AG08396 (cell line): ENCODE results near the gene TK1.
"Not testable (repeated sequence)": the region's sequence is repeated elsewhere in the genome, so short reads cannot be mapped to it uniquely, and the experiment has no call there.

Experiments used
- DNase-seq: peaks from one replicate; pipeline ENCODE4 v3.0.0; 2012; ENCODE audit warnings: low spot score, mixed read lengths

The TK1 gene

DNA sequence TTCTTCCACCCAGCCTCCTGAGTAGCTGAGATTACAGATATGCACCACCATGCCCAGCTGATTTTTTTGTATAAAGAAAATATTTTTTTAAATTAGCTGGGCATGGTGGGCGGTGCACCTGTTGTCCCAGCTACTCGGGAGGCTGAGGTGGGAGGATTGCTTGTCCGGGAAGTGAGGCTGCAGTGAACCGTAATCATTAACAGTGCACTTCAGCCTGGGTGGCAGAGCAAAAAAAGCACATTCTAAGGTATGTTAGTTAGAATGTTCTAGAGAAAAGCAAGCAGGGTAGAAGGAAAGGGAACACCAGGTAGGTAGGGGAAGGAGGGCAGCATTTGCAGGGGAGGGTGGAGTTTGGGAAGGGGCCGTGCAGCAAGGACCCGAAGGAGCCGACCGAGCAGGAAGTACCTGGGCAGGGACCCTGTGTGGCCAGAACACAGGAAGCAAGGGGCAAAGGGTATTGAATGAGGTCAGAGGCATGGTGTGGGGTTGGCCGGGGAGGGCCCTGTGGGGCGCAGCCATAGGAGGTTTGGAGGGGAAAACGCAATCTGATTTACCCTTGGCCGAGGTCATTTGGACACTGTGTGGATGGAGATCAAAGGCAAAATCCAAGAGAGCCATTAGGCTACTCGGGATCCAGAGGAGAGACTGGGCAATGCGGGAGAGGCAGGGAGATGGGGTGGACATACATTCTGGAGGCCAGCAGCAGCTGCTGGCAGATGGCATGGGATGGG is 38.4 kb downstream of the TK1 start:
- no peak for DNase-seq

DNA sequence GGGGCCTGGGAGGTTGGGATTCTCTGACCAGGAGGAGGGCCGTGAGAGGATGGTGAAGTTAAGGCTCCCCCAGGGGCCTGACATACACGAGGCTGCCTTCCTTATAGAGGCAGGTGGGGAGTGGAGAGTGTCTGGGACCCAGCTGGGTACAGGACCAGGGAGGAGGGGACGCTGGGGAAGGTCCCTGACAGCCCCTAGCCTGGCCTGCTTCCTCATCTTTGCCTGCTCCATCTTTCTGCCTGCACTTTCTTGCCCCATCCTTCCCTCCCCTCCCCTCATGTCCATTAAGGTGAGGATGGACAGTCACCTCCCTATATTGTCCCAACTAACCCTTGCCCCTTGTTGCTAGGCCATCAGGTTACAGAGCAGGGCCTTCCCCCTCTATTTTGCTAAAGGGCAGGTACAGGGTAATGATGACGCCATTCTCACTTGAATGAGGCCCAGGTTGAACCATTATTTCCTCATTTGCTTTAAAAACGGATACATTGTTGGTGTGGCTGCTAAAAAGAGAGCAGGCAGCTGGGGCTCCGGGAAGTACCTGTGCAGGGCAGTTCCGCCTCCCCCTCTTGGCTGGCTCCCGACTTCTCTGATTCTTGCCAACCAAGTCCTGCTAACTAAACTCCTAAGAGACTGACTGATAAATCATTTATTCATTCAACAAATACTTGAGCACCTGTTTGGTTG is 39.4 kb downstream of the TK1 start:
- DNase-seq = no peak

DNA sequence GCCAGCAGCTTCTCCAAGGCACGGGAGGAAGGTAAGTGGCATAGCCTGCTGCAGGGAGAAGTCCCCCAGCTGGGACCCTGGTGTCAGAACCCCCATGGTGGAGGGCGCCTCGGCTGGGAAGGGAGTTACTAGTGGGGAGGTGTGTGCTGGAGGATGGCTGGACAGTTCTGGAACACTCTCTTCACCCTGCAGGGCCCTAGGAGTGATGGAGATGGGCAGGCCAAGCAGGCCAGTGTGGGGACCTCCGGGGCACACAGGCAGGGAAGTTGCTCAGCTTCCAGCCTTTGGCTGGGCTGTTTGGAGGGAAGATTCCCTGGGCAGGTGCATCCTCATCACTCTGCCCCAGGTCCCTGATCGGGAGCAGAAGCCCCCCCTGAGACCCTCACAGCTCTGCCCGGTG is 40.0 kb downstream of the TK1 start:
- DNase-seq = no peak

DNA sequence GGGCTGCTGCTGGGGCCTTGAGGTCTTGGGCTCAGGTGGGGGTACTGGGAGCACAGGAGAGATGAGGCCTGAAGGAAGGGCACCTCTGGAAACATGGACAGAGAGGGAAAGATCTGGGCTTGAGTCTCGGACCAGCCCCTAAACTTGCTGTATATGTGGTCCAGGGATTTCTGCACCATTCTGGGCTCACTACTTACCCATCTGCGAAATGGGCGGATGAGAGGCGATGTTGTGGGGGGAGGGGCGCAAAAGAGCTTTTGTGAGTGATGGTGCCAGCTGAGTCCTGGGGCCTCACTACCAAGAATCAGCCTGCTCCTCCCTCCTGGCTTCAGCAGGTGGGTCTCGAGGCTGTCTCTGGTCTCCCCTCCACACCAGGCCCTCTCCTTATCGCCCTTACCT is 40.4 kb downstream of the TK1 start:
- no peak for DNase-seq

DNA sequence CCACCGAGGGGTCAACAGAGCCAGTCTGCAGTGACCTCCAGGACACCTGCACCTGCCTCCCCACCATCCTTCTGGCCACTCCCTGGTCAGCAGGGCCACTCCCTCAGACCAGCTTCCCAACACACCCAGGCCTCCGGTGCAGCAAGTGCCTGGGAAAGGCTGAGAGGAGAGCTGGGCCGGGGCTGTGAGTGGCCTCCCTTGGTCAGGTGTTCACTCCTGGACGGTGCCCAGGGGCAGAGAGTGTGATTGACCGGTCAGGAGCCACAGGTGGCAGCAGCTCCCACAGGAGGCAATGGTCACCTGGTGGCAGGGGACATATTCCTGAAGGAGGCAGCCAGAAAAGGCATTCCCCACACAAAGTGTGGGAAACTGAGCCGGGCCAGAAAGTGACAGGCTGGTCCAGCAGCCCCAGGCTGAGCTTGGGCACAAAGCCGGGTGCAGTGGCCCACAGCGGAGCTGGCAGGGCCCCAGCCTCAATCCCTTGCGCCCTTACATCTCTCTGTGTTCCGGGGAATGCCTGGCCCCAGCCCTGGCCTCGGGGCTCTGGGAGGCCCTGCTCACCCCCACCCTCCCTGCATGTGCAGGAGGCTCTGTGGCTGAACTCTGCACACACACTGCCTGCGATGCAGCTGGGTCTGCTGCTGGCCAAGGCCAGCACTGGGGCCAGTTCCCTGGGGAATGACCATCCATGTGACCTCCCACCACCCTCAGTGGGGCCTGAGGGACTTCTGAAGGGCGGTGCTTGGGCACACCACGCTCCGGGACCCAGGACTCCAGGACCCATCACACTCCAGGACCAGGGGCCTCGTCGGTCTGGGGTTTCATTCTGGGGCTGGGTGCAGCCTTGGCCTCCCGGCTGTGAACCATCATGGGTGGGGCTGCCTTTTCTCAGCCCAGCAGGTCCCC is 41.9 kb downstream of the TK1 start:
- DNase-seq = no peak

DNA sequence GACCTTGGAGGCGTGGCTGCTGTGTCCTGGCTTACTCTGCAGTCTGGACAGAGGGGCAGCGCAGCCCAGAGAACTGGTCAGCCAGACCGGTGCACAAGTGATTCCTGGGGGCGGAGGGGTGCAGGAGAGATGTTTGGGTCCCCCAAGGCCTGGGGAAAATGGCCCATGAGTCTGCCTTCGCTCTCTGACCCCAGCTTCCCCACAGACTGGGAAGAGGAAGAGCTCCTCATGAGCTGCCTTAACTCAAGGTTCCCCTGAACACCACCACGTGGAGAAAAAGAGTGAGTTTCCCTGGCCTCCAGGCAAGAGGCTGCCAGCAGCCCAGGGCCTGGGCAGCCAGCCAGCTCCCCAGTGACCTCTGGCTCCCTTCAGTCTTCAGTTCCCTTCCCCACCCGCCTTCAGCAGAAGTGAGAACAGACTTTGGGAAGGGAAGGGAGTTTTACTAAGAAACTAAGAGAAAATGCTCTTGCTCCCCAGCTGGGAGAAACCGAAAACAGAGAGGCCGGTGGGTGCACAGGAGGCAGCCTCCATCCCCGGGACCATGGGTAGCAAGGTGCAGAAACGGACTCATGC is 42.6 kb downstream of the TK1 start:
- DNase-seq = peak; percentile 74

DNA sequence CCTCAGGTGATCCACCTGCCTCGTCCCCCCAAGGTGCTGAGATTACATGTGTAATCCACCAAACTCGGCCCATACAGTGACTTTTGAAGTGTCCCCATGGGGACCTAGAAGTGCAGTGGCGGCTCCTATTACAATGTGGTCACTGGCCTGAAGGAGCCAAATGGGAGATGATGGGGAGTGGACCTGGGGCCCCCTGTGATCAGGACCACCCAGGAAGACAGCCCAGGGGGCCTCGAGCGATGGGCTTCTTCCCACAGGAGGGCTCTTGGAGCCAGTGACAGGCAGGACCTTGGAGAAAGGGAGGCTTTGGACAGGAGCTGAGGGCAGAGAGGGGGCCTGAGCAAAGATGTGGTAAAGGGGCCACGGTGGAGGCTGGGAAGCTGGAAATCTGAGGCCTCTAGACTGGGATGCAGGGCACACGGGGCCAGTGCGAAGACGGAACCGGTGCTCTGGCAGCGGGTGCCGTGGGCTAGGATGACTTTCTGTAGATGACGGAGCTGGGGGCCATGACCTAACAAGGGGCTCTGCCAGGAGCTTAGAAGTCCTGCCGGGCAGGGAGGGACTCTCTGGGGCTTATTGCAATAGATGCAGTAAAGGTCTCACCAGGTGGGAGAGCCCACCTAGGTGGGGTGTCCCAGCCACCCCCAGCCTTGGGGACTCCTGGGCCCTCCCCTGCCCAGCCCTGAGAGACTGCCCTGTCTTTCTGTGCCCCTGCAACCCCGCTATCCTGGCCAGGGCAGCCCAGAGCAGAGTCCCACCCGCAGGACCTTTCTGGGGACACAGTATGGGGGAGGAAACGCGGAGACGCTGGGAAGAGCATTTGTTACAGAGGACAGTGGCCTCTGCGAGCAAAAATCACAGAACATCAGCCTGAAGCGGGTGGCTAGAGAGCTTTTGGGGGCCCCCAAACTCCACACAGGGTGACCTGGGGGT is 43.4 kb downstream of the TK1 start:
- no peak for DNase-seq

DNA sequence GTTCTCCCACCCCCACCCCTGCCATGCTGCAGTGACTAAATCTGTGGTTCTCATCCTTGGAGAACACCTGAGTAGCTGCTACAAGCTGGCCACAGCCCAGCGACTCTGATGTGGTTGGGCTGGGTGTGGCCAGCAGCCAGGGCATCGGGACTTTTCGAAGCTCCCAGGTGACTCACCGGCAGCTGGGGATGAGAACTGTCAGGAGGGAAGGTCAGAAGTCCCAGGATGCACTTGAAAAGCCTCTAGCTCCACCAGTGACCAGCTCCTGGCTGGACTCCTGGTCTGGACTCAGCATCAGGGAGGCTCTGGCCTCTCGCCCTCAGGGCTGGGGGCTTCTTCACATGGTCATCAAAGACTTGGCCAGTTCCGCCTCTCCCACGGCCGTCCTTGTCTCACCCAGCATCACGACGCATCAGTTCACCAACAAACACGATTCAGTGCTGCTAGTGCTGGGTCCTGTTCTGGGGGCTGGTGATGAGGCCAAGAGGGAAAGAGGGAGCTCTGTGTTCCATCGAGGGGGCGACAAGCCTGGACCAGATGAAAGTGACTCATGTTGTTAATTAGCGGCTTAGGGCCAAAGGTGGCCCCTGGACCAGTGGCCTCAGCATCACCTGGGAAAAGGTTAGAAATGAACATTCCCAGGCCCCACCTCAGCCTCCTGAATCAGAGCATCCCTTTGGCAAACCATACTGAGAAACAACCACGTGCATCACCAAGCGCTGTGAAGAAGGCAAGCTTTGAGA is 44.6 kb downstream of the TK1 start:
- DNase-seq = no peak

DNA sequence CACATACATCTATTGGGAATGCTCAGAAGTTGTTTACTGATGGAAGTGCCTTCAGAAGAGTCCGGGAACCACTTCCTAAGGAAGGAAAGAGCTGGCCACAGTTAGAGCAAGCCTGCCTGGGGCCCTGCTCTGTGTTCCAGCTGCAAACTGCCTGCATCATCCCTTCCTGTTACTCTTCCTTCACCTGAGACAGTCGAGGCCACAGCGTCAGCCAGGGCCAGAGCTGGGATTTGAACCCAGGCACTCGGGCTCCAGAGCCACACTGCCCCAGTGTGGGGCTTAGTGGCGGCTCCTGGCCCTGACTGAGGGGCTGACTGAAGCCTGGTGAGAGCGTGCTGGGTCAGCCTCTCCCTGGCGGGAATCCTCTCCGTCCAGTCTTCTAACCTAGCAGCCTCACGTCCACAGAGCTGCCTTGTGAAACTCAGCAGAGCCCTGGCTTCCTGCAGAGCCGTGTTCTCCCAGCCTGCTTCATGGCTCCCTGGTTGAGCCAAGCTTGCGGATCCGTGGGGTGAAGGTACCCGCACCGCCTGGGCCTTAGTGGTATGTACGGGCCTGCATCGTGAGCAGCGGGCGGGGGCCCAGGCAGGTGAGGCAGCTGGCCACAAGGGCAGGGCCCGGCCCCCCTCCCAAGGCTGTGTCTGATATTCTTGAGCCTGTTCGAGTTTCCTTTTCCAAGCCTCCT is 45.3 kb downstream of the TK1 start:
- DNase-seq = no peak

DNA sequence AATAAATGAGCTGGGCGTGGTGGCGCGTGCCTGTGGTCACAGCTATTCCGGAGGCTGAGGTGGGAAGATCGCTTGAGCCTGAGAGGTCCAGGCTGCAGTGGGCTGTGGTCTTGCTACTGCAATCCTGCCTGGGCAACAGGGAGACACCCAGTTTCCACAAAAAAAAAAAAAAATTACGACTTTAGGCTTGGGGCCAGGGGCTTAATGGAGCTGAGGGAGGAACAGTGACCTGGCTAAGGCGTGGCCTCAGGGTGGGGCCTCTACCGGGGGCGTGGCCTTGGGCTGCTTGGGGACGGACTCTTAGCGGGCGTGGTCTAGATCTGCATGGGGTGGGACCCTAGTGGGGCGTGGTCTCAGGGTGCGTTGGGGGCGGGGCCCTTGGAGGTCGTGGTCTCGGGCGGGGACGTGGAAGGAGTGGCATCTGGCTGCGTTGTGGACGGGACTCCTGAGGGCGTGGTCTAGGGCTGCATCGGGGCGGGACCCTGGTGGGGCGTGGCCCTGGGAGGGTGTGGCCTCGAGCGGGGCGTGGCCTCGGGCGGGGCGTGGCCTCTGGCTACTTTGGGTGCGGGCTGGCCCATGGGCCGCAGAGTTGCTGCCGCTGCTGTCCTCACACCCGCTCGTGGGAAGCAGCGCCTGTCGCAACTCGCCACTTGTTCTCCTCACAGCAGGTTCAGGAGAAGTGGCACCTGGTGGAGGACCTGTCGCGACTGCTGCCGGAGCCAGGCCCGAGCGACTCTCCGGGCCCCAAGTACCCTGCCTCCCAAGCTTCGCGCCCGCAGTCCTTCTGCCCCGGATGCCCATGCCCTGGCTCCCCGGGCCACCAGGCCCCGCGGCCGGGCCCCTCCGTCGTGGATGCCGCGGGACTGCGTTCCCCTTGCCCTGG is 46.4 kb downstream of the TK1 start:
- DNase-seq = peak; percentile 89

DNA sequence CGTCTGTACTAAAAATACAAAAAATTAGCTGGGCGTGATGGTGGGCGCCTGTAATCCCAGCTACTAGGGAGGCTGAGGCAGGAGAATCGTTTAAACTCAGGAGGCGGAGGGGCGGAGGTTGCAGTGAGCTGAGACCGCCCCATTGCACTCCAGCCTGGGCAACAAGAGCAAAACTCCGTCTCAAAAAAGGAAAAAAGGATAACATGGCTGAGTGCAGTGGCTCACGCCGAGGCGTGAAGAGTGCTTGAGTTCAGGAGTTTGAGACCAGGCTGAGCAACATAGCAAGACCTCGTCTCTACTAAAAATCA is 47.0 kb downstream of the TK1 start:
- not testable (repeated sequence) for DNase-seq

DNA sequence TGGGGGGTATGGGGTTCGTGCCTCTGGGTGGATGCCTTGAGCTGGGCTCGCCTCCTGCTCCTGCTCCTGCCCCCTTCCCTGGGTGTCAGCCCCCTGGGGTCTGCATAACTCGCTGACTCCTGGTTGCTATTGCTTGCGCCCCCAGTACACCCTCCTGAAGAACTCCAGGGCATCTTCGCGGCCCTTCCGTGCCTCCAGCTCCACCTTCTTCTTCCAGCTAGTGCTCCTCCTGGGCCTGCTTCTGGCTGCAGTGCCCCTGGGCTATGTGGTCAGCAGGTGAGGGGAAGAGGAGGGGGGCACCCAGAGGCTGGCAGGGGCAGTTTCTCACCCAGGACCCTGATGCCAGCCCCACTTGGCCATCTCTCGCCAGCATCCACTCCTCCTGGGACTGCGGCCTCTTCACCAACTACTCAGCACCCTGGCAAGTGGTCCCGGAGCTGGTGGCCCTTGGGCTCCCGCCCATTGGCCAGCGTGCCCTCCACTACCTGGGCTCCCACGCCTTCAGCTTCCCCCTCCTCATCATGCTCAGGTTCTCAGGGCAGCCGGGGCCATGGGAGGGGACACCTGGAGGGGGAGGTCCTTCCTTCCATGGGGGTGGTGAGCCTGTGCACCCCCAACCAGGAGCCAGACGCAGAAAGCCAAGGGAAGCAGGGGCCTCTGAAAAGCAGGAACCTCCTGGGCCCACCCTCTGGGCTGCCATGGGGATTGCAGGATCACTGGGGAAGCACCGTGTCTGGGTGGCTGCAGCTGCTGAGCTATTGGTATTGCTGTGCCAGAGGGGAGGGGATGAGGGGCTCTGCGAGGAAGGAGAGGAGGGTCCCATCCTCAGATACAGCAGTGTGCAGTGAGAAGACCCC is 48.4 kb downstream of the TK1 start:
- no peak for DNase-seq

DNA sequence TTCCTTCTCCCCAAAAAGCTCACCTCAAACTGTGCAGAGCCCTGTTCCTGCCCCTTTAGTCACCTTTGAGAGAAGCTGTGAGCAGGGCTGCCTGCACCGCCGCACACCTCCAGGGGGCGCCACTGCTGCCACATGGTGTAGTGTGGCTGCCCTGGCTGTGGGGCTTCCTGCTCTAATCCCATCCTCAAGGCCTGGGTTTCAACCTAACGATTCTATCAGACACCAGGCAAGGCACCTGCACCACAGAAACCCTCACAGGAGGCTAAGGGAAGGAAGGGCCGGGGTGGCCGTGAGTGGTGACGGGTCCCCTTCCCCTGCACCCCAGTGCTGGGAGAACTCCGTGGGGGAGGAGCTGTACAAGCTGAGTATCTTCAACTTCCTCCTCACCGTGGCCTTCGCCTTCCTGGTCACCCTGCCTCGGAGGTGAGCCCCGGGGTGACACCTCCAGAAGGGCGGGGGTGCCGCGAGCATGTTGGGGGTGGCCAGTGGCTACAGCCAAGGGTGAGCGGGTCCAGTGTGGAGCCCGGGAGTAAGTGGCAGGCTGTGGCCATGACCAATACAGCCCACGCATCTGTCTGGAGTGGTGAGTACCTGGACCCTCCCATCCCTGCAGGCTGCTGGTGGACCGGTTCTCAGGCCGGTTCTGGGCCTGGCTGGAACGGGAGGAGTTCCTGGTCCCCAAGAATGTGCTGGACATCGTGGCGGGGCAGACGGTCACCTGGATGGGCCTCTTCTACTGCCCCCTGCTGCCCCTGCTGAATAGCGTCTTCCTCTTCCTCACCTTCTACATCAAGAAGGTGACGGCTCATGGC is 49.3 kb downstream of the TK1 start:
- no peak for DNase-seq

DNA sequence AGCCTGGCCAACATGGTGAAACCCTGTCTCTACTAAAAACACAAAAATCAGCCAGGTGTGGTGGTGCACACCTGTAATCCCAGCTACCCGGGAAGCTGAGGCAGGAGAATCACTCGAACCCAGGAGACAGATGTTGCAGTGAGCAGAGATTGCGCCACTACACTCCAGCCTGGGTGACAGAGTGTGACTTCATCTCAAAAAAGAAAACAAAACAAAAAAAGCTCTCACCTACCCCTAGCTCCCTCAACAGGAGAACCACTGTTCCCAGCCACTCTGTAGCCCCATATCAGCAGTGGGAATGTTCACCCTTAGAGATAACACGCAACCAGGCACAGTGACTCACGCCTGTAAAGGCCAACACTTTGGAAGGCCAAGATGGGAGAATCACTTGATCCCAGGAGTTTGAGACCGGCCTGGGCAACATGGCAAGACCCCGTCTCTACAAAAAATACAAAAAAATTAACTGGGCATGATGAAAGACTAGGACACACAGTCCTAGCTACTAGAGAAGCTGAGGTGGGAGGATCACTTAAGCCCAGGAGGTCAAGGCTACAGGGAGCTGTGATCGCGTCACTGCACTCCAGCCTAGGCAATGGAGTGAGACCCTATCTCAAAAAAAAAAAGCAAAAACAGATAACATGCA is 50.9 kb downstream of the TK1 start:
- no peak for DNase-seq

DNA sequence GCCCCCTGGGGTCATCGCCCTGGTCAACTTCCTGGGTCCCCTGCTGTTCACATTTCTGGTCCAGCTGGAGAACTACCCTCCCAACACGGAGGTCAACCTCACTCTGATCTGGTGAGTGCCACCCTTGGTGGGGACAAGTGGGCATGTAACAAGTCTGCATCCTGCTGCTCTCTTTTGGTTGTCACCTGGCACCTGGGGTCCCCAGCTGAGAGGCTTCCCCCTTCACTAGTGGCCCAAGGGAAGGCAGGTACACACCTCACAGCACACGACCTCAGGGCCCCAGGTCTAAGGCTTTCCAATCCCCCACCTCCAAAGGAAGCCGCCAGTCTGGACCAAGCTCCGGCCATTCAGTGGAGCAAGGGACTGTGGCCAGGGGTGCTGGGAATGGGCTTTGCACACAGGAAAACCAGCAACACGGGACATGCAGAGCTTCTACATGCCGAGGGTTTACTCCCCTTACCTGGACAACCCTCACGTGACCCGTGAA is 51.9 kb downstream of the TK1 start:
- DNase-seq = no peak
